ENCODE measurements around the gene SLFN5. TPM values are rescaled to one million over a fixed set of nuclear protein-coding genes. Genes with fewer than 3 reads are reported as not detected.
A peak's percentile ranks its signal among the peaks of the same experiment; 100 is the strongest.
"Not testable (repeated sequence)": the region's sequence is repeated elsewhere in the genome, so short reads cannot be mapped to it uniquely, and the experiment has no call there.

SLFN5 gene
- total RNA-seq, 2 experiments from 2014 or later: 51.2 to 52.0 TPM

- CTCF ChIA-PET: no interaction called here
- H3K27me3 Mint-ChIP-seq: no peaks in the 10 kb centered on the region
- DNase-seq: no peak
- POLR2A ChIA-PET: interaction anchor here (0.6 kb wide), 1 partner anchor 206 kb away, joined by 5 read pairs; no protein-coding TSS in a partner anchor
- intact Hi-C loops (cut with micrococcal nuclease): no loop called here
- H3K4me3 Mint-ChIP-seq: no peak overlapping the region
- H3K27ac Mint-ChIP-seq: no peak overlapping the region
- H3K36me3 Mint-ChIP-seq: peaks cover 5% of the 10 kb centered on the region
- H3K9me3 Mint-ChIP-seq: peaks cover 14% of the 10 kb centered on the region
- peaks cover 13% of the 10 kb centered on the region for H3K4me1 Mint-ChIP-seq (ENCODE audit: low read depth)
These were observed 50.4 kb downstream of the SLFN5 start for GRCh38 chr17:35293151-35293847.

DNA sequence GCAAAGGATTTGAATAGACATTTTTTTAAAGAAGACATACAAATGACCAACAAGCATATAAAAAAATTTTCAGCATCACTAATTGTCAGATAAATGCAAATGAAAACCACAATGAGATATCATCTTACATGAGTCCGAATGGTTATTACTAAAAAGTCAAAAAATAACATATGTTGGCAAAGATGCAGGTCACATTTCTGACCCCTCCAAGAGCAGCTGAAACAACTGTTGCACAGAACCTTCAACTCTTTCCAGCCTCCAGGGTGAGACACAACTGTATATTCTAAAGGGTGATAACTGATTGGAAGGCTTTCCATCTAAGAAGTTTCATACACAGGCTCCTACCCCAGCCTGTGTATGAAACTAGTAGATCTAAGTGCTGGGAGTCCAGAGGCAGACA is 51.9 kb downstream of the SLFN5 start:
- Mint-ChIP-seq H3K27me3 (no peaks in the 10 kb centered on the region), H3K4me3 (no peak overlapping the region), H3K9me3 (peaks cover 10% of the 10 kb centered on the region), H3K36me3 (peaks cover 3% of the 10 kb centered on the region), H3K27ac (no peak overlapping the region), H3K4me1 (ENCODE audit: low read depth) (no peaks in the 10 kb centered on the region)
- POLR2A ChIA-PET: no interaction called here
- DNase-seq: no peak
- CTCF ChIA-PET: interaction anchor here (0.9 kb wide), 1 partner anchor 18 kb away, joined by 3 read pairs; no protein-coding TSS in a partner anchor
- intact Hi-C loops (cut with micrococcal nuclease): no loop called here

GRCh38 chr17:35295686-35296085 is 52.8 kb downstream of the SLFN5 start:
- H3K4me3 Mint-ChIP-seq: no peak overlapping the region
- peaks cover 12% of the 10 kb centered on the region for H3K9me3 Mint-ChIP-seq
- DNase-seq: no peak
- no peaks in the 10 kb centered on the region for H3K4me1 Mint-ChIP-seq (ENCODE audit: low read depth)
- intact Hi-C loops (cut with micrococcal nuclease): no loop called here
- H3K27ac Mint-ChIP-seq: no peak overlapping the region
- peaks cover 4% of the 10 kb centered on the region for H3K36me3 Mint-ChIP-seq
- no peaks in the 10 kb centered on the region for H3K27me3 Mint-ChIP-seq
- CTCF ChIA-PET: no interaction called here
- POLR2A ChIA-PET: no interaction called here

DNA sequence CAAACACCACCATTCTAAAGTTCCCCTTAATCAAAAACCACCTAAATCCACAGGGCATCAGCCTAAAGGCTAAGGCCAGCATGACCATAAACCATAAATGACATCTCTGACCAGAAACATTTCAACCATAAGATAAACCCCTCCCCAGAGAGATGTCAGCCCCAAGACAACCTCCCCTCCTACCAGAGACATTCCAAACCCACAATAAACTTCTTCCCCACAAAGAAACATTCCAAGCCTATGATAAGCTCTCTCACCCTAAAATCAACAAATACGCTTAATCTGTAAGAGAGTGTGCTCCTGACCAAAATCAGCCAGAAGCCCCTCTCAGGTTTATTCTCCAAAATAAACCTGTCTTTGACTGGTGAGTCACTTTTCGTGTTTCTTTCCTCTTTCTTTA is 54.8 kb downstream of the SLFN5 start:
- Mint-ChIP-seq H3K4me1 (ENCODE audit: low read depth) (no peaks in the 10 kb centered on the region), H3K27ac (no peak overlapping the region), H3K9me3 (peaks cover 22% of the 10 kb centered on the region), H3K27me3 (no peaks in the 10 kb centered on the region), H3K36me3 (peaks cover 11% of the 10 kb centered on the region), H3K4me3 (no peak overlapping the region)
- POLR2A ChIA-PET: no interaction called here
- intact Hi-C loops (cut with micrococcal nuclease): no loop called here
- CTCF ChIA-PET: interaction anchor here (2.2 kb wide), 1 partner anchor 15 kb away, joined by 7 read pairs; no protein-coding TSS in a partner anchor
- no peak for DNase-seq

DNA sequence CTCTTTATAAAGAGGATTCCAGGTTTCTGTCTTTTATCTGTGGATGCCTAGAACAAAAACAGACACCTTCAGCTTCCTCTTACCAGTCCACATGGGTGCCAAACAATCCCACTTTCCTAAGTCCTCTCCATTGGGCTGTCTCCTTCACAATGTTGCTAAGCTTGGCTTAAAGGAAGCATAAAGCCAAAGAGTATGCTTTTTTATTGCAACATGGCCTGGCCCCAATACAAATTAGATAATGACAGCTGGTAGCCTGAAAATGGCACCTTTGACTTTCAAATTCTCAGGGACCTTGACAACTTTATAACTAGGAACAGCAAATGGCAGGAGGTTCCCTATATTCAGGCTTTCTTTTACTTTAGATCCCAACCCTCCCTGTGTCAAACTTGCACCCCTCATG is 55.8 kb downstream of the SLFN5 start:
- Mint-ChIP-seq H3K4me1 (ENCODE audit: low read depth) (no peaks in the 10 kb centered on the region), H3K27ac (no peak overlapping the region), H3K4me3 (no peak overlapping the region), H3K27me3 (no peaks in the 10 kb centered on the region), H3K9me3 (peaks cover 29% of the 10 kb centered on the region), H3K36me3 (peaks cover 14% of the 10 kb centered on the region)
- ChIA-PET CTCF (interaction anchor here (1.0 to 2.2 kb wide), 3 partner anchors 13 to 241 kb away, joined by 3 to 7 read pairs (median 4); no protein-coding TSS in a partner anchor), POLR2A (no interaction called here)
- DNase-seq: no peak
- intact Hi-C loops (cut with micrococcal nuclease): no loop called here

DNA sequence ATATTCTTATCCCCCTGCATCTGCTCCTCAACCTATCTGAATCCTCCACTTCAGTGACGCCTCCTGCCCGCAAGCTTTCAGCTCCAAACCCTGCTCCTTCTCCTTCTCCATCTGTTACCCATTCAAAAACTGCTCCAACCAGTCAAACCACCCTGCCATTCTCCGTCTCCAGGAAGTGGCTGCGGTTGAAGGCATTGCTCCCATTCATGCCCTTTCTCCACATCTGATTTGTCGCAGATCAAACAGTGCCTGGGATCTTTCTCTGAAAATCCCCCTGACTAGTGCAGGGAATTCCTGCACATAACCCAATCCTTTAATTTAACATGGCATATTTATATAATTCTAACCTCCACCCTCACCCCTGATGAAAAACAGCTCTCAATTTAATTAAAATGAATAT is 56.3 kb downstream of the SLFN5 start:
- peaks cover 19% of the 10 kb centered on the region for H3K36me3 Mint-ChIP-seq
- CTCF ChIA-PET: interaction anchor here (1.2 to 2.2 kb wide), 2 partner anchors 14 to 240 kb away, joined by 3 to 7 read pairs; no protein-coding TSS in a partner anchor

DNA sequence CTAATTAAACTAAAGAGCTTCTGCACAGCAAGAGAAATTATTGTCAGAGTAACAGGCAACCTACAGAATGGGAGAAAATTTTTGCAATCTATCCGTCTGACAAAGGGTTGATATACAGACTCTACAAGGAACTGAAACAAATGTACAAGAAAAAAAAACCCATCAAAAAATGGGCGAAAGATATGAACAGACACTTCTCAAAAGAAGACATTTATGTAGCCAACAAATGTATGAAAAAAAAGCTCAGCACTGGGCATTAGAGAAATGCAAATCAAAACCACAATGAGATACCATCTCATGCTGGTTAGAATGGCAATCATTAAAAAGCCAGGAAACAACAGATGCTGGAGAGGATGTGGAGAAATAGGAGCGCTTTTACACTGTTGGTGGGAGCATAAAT is 66.5 kb downstream of the SLFN5 start:
- POLR2A ChIA-PET; H3K4me3 Mint-ChIP-seq; H3K27ac Mint-ChIP-seq; DNase-seq; H3K27me3 Mint-ChIP-seq; H3K36me3 Mint-ChIP-seq; intact Hi-C loops (cut with micrococcal nuclease): not testable (repeated sequence)
- CTCF ChIA-PET: interaction anchor here (0.7 to 1.4 kb wide), 2 partner anchors 23 to 321 kb away, joined by 3 read pairs; no protein-coding TSS in a partner anchor
- Mint-ChIP-seq H3K9me3 (peaks cover 14% of the 10 kb centered on the region), H3K4me1 (ENCODE audit: low read depth) (peaks cover 22% of the 10 kb centered on the region)

More for the DNA sequence above, 56.3 kb downstream of the SLFN5 start:
- Mint-ChIP-seq H3K4me3 (no peak overlapping the region), H3K4me1 (ENCODE audit: low read depth) (no peaks in the 10 kb centered on the region), H3K27ac (no peak overlapping the region), H3K27me3 (no peaks in the 10 kb centered on the region), H3K9me3 (peaks cover 34% of the 10 kb centered on the region)
- no peak for DNase-seq
- intact Hi-C loops (cut with micrococcal nuclease): no loop called here
- POLR2A ChIA-PET: no interaction called here

DNA sequence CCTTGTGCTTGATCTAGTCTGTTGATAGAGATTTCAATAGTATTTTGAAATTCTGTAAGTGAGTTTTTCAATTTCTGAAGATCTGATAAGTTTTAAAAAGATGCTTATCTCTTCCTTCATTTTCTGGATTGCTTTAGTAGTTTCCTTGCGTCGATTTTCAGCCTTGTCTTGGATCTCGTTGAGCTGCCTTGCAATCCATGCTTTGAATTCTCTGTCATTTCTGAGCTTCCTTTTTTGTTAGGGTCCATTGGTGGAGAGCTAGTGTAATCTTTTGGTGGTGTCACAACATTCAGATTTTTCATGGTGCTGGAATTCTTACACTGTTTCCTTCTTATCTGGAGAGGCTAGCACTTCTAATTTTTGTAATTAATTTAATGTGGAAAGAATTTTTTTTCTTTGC is 69.5 kb downstream of the SLFN5 start:
- ChIA-PET POLR2A (interaction anchor here (0.7 to 3.1 kb wide), 6 partner anchors 61 to 367 kb away, joined by 3 to 18 read pairs (median 5); partner anchors contain the start of gene SLFN11), CTCF (interaction anchor here (0.7 to 6.2 kb wide), 26 partner anchors 12 to 300 kb away, joined by 3 to 177 read pairs (median 4); partner anchors contain the start of genes NLE1, SLFN11, SLFN12L and SLFN13)
- peaks cover 12% of the 10 kb centered on the region for H3K9me3 Mint-ChIP-seq
- H3K27me3 Mint-ChIP-seq: no peaks in the 10 kb centered on the region
- peaks cover 30% of the 10 kb centered on the region for H3K4me1 Mint-ChIP-seq (ENCODE audit: low read depth)
- no peak for DNase-seq
- H3K27ac Mint-ChIP-seq: no peak overlapping the region
- H3K4me3 Mint-ChIP-seq: no peak overlapping the region
- H3K36me3 Mint-ChIP-seq: peaks cover 4% of the 10 kb centered on the region
- intact Hi-C loops (cut with micrococcal nuclease): loop anchor here (1.0 to 5.0 kb wide), 4 partner anchors 70 to 434 kb away; partner anchors contain the start of gene SLFN5

- CTCF ChIA-PET: interaction anchor here (0.6 to 6.2 kb wide), 48 partner anchors 10 to 434 kb away, joined by 3 to 177 read pairs (median 4); partner anchors contain the start of genes NLE1, PEX12, SLFN11 and SLFN12L
- Mint-ChIP-seq H3K4me3 (peak overlapping the region; percentile 82), H3K27ac (peak overlapping the region; percentile 83), H3K36me3 (peaks cover 4% of the 10 kb centered on the region), H3K9me3 (peaks cover 12% of the 10 kb centered on the region), H3K27me3 (no peaks in the 10 kb centered on the region), H3K4me1 (ENCODE audit: low read depth) (peaks cover 30% of the 10 kb centered on the region)
- POLR2A ChIA-PET: interaction anchor here (0.7 to 3.1 kb wide), 8 partner anchors 61 to 366 kb away, joined by 3 to 18 read pairs (median 4); partner anchors contain the start of gene SLFN11
- peak; percentile 81 for DNase-seq
- intact Hi-C loops (cut with micrococcal nuclease): loop anchor here (1.0 to 5.0 kb wide), 9 partner anchors 28 to 434 kb away; partner anchors contain the start of gene SLFN5
These were observed 70.2 kb downstream of the SLFN5 start for GRCh38 chr17:35312790-35313711.

- POLR2A ChIA-PET: interaction anchor here (1.1 to 3.1 kb wide), 5 partner anchors 60 to 224 kb away, joined by 3 to 18 read pairs (median 6); partner anchors contain the start of gene SLFN11
- Mint-ChIP-seq H3K27me3 (no peaks in the 10 kb centered on the region), H3K9me3 (peaks cover 12% of the 10 kb centered on the region), H3K4me1 (ENCODE audit: low read depth) (peaks cover 28% of the 10 kb centered on the region), H3K27ac (peak overlapping the region; percentile 83), H3K4me3 (peak overlapping the region; percentile 82), H3K36me3 (peaks cover 4% of the 10 kb centered on the region)
- no peak for DNase-seq
- CTCF ChIA-PET: interaction anchor here (0.6 to 6.2 kb wide), 19 partner anchors 11 to 433 kb away, joined by 3 to 177 read pairs (median 5); partner anchors contain the start of genes NLE1, PEX12, SLFN12L and SLFN13
- intact Hi-C loops (cut with micrococcal nuclease): loop anchor here (1.0 to 5.0 kb wide), 8 partner anchors 27 to 433 kb away; partner anchors contain the start of gene SLFN5
These were observed 71.1 kb downstream of the SLFN5 start for GRCh38 chr17:35313875-35314409.
